ENCODE results near the gene ZMYND8. TPM values are rescaled to one million over a fixed set of nuclear protein-coding genes. Genes with fewer than 3 reads are reported as not detected.
A peak's percentile ranks its signal among the peaks of the same experiment; 100 is the strongest.
"Not testable (repeated sequence)": the region's sequence is repeated elsewhere in the genome, so short reads cannot be mapped to it uniquely, and the experiment has no call there.

Gene ZMYND8
- 18.6 TPM for polyA plus RNA-seq (ENCODE audit: insufficient read length)

DNA sequence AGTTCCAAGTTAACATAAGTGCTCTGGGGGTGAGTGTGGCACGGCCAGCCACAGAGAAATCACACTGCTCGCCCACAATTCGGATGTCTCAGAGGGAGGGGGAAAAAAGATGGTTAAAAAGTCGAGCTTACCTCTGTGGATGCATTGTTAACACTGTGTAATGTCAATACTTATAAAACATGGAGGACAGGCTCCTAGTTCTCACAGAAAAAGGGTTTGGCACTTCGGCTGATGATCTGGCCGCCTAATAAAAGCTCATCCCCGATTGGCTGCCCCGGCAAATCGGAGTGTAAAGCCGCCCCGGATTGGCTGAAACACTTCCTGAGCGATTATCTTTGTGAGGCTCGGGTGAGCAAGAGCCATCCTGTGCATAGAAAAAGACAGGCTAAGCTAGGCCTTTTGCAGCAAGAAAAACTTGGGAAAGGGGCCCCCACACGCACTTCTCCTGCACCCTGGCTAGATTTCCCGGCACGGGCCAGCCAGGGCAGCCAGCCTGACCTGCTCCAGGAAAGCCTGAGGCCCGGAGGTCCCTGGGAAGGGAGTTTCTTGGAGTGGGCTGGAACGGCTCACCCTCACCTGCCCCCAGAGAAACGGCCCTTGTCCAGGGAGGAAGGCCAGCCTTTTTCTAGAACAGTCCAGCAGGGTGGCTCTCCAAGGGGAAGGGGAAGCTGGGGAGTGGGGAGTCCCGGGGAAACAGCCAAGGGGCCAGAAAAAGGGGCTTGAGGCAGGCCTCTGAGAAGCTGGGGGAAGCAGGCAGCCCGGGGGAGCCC is at the start of gene ZMYND8:
Gene ZMYND8 (minus strand): TSS at position 174 of the 770 bp plus-strand sequence. CDS start 29 bp downstream, at position 145.
- DNase-seq, result peak; percentile 94

DNA sequence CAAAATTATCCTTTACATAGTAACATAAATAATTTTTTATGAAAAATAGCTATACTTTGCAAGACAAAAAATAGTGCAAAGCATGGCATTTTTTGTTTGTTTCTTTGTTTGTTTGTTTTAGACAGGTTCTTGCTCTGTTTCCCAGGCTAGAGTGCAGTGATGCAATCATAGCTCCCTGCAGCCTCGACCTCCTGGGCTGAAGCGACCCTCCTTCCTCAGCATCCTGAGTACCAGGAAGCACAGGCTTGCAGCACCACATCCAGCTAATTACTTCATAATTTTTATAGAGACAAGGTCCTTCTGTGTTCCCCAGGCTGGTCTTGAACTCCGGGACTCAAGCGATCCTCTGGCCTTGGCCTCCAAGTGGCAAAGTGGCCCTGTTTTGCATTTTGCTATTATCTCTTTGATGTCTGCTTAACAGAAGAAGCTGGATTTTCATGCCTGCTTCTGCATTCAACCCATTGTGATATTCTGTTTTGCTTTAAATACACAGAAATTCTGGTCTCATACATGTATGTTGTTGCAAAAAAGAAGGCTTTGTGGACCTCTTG is 49.4 kb upstream of the ZMYND8 start:
- no peak for DNase-seq

DNA sequence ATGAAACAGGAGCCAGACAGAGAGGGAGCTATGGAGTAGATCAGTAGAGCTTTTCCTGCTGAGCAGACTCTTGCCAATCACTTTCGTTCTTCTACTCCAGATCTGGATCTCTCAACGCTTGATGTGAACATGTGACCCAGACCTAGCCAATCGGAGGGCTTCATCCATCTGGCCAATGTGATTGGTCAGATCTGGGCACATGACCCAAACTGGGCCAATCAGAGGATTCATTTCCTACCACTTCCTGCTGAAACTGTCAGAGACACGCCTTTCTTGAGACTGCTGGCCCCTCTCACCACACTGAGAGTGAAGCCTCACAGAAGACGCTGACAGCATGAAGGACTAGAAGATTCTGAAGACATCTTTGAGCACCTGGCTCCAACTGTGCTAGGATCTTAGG is 44.2 kb upstream of the ZMYND8 start:
- no peak for DNase-seq

DNA sequence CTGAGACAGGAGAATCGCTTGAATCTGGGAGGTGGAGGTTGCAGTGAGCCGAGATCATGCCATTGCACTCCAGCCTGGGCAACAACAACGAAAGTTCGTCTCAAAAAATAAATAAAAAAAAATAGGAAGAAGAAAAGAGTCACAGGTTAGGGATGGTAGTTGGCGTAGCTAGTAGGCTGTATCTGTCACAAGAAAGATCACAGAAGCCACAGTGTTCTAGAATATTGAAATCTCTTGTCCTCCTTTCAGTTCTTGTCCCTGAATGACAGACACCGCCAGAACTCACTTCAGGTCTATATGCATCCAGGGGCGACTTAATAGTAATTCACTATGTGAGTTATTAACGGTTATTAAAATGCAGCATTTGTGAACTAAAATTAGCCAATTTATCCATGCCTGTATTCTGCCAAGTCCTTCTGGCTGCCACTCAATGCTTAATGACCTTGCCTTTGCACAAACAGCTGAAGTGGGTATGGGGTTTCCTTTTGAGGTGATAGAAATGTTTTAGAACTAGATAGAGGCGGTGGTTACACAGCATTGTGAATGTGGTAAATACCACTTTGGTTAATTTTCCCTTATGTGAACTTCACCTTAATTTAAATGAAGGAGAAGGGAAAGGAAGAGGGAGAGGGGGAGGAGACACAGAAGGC is 41.3 kb upstream of the ZMYND8 start:
- no peak for DNase-seq

DNA sequence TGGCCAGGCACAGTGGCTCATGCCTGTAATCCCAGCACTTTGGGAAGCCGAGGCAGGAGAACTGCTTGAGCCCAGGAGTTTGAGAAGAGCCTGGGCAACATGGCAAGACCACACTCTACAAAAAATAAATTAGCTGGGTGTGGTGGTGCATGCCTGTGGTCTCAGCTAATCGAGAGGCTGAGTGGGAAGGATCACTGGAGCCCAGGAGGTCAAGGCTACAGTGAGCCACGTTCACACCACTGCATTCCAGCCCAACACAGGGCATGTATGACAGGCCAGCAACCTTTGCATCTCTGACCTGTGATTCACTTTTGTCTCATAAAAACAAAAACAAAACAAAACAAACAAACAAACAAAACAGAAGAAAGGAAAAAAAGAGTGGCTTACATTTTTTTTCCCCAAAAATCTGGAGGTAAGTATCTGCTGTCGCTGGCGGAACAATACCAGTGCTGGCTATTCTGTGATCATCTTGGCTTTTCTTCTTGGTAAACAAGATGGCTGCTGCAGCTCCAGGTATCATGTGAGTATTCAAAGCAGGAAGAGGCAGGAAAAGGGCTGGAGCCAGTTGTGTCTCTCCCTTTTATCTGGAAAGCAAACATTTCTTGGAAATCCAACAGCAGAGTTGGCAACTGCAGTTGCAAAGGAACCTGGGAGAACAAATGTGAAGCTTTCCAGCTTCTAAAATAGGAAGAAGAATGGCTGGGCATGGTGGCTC is 40.4 kb upstream of the ZMYND8 start:
- no peak for DNase-seq

DNA sequence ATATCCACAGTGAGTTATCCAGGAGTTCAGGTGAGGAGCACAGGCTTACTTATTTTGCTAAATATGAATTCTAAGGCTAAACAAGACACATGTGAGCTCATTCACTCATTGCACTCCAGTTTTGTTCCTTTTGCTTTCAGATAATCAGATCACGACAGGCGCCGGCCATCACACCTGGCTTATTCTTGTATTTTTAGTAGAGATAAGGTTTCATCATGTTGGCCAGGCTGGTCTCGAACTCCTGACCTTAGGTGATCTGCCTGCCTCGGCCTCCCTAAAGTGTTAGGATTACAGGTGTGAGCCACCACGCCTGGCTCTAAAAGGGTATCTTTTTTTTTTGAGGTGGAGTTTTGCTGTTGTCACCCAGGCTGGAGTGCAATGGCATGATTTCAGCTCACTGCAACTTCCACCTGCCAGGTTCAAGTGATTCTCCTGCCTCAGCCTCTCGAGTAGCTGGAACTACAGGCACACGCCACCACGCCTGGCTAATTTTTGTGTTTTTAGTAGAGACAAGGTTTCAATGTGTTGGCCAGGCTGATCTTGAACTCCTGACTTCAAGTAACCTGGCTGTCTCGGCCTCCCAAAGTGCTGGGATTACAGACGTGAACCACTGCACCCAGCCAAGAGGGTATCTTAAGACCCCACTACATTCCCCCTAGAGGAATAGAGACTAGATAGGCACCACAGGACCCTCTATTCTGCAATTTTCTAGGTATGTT is 37.5 kb upstream of the ZMYND8 start:
- DNase-seq, result not testable (repeated sequence)

DNA sequence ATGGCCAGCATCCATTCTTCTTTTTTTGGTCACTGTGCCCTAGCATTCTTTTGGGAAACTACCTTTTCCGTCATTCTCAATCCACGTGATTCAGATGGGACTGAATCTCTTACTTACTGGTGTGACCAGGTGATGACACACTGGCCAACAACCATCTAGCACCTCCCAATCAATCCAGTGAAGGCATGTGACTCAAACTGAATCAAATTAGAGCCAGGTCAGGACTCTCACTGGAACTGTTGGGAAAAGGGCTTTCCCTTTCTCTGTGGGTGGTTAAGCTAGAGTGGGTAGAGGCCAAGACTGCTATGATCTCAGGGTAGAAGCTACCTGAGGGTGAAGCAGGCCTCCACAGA is 36.2 kb upstream of the ZMYND8 start:
- DNase-seq, result no peak

DNA sequence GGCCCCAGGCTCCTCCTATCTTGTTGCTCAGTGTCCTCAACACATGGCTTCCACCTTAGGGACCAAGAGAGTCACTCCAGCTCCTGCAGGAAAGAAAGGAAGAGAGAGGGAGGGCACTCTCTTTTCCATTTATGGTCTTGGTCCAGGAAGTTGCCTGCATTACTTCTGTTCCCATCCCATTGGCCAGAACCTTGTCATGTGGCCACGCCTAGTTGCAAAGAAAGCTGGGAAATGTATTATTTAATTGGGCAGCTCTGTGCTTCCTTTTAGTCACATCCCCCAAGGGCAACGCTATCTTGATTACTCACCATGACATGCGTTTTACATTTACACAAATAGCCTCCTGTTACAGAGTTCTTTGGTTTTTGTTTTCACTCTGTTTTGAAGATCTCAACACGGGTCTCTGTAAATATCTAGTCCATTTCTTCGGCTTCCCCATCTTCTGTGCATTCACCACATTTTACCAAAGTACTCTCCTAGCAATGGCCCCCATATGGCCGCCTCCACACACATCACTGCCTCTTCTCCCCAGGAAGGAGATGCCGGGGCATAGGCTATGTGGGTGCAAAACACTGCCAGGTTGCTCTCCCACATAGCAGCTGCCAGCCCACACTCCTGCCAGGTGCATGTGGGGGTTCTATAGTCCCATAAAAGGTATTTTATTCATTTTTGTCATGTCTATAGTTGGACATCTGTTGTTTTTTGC is 35.7 kb upstream of the ZMYND8 start:
- no peak for DNase-seq

DNA sequence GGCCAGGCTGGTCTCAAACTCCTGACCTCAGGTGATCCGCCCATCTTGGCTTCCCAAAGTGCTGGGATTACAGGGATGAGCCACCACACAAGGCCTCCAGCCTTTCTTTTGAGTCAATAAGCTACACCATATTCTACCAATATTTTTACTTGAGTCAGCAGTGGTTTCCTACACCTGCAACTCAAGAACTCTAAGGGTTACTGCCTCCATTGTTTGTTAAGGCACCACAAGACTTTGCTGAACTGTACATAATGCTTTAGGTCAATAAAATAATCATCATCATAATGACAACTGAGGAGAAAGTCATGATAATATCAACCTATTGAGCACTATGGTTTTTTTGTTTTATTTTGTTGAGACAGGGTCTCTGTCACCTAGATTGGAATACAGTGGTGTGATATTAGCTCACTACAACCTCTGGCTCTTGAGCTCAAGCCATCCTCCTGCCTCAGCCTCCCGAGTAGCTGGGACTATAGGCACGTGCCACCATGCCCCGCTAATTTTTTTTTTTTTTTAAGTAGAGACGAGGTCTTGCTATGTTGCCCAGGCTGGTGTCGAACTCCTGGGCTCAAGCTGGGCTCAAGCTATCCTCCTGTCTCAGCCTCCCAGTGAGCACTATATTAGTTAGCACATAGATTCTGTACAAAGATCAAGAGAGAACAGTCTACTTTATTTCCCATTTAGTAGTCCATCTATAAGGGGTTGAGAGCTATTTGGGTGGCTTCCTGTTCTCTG is 34.9 kb upstream of the ZMYND8 start:
- no peak for DNase-seq

DNA sequence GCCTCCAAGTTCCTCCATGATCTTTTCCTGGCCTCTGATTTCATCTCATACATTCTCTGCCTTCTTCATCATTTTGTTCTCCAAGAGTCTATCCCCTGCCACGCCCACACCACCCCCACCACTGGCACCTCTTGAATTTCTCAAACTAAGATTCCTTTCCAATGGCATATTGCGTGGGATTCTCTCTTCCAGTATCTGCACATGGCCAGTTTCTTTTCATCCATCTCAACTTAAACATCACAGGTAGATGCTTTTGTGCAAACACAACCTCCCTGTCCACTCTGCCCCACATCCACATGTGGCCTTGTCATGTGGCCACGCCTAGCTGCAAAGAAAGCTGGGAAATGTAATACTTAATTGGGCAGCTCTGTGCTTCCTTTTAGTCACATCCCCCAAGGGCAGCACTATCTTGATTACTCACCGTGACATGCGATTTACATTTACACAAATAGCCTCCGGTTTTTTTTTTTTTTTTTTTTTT is 33.4 kb upstream of the ZMYND8 start:
- no peak for DNase-seq

DNA sequence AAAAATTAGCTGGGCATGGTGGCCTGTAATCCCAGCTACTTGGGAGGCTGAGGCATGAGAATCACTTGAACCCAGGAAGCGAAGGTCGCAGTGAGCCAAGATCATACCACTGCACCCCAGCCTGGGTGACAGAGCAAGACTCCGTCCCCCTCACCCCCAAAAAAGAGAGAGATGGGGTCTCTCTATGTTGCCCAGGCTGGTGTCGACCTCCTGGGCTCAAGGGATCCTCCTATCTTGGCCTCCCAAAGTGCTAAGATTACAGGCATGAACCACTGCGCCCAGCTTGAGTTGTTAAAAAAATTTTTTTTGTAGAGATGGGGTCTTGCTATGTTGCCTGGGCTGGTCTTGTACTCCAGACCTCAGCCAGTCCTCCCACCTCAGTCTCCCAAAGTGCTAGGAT is 29.5 kb upstream of the ZMYND8 start:
- not testable (repeated sequence) for DNase-seq

DNA sequence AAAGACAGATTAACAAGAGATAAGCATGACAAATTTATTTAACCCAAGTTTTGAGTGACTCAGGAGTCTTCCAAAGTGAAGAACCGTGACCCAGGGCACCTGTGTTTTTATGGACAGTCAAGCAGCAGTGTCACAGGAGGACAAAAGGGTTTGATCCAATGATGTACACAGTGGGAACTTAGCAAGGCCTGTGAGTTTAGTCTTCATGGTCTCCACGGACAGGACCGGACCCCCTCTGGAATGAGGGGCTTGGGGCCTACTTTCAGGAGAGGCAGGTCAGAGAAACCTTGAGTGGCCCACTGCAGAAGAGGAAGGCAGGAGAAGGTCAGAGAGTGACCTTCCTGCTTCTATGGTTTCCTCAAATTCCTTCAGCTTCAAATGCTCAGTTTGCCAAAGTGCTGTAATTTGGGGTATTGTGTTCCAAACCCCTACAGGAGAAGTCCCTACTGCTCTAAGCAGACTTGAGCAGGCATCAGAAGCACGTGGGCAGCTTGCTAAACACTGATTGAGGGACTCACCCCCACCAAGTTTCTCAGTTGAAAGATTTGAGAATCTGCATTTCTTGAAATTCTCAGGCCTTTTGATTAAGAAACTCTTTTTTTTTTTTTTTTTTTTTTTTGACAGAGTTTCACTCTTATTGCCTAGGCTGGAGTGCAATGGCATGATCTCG is 26.4 kb upstream of the ZMYND8 start:
- DNase-seq, result no peak

DNA sequence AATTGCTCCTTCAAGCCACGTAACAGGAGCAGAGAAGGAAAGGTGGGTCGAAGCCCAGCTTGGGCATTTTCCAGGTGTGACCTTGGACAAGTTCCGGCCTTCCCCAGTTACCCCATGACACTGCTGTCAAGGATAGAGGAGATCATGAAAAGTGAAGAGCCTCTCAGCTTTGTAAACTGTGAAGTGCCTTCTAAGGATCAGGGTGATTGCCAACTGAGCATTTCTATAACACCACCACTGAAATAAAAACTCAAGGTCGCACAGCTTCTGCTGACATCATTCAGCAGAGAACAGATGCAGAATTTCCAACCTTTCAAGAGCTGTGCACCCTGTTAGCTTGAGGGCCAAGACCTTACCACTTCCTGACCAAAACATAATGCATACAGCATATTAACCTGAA is 24.0 kb upstream of the ZMYND8 start:
- DNase-seq, result no peak

DNA sequence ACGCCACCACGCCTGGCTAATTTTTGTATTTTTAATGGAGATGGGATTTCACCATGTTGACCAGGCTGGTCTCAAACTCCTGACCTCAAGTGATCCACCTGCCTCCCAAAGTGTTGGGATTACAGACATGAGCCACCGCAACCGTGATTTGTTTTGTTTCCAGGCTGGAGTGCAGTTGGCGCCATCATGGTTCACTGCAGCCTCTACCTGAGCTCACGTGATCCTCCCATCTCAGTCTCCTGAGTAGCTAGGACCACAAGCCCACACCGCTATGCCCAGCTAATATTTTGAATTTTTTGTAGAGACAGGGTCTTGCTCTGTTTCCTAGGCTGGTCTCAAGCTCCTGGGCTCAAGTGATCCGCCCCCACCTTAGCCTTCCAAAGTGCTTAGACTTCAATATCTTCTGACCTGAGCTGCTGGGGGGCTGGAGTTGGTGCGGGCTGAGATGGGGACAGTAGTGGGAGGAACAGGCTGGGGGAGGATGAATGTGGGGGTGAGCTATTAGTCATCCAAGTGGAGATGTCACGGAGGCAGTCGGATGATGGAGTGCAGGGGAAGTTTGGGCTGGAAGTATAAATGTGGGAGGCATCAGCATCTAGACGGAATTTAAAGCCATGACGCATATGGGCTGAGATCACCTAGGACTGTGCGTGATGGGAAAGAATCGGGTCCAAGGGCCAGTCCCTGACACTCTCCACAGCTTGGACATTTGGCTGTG is 23.1 kb upstream of the ZMYND8 start:
- DNase-seq, result no peak

DNA sequence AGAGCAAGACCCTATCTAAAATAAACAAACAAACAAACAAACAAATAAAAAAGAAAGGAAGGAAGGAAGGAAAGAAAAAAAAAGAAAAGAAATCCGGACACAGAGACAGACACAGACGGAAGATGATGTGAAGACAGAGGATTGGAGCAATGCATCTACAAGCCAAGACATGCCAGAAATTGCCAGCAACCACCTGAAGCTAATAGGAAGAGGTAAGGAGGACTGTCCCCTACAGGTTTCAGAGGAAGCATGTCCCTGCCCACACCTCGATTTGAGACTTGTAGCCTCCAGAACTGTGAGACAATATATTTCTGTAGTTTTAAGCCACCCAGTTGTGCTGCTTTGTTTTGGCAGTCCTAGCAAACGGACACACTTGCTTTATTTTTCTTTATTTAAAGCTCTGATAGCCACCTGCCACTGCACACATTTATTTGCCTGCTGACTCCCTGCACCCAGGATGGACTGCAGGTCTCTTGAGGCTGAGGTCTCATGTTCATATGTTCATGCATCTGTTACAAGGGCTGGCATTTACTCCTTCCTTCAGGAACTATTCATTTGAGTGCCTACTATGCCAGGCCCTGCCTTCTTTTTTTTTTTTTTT is 20.7 kb upstream of the ZMYND8 start:
- no peak for DNase-seq

DNA sequence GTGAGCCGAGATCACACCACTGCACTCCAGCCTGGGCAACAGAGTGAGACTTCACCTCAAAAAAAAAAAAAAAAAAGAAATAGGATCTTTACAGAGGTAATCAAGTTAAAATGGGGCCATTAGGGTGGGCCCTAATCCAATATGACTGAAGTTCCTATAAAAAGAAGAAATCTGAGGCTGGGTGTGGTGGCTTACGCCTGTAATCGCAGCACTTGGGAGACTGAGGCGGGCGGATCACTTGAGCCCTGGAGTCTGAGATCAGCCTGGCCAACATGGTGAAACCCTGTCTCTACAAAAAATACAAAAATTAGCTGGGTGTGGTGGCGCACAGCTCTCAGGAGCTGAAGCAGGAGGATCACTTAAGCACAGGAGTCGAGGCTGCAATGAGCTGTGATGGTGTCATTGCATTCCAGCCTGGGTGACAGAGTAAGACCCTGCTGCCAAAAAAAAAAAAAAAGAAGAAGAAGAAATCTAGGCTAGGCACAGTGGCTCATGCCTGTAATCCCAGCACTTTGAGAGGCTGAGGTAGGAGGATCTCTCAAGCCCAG is 19.7 kb upstream of the ZMYND8 start:
- DNase-seq, result not testable (repeated sequence)

DNA sequence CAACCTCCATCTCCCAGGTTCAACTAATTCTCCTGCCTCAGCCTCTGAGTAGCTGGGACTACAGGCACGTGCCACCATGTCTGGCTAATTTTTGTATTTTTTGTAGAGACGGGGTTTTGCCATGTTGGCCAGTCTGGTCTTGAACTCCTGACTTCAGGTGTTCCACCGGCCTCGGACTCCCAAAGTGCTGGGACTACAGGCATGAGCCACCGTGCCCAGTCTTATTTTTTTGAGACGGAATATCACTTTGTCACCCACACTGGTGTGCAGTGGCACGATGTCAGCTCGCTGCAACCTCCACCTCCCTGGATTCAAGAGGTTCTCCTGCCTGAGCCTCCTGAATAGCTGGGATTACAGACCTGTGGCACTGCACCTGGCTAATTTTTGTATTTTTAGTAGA is 17.6 kb upstream of the ZMYND8 start:
- DNase-seq, result not testable (repeated sequence)

DNA sequence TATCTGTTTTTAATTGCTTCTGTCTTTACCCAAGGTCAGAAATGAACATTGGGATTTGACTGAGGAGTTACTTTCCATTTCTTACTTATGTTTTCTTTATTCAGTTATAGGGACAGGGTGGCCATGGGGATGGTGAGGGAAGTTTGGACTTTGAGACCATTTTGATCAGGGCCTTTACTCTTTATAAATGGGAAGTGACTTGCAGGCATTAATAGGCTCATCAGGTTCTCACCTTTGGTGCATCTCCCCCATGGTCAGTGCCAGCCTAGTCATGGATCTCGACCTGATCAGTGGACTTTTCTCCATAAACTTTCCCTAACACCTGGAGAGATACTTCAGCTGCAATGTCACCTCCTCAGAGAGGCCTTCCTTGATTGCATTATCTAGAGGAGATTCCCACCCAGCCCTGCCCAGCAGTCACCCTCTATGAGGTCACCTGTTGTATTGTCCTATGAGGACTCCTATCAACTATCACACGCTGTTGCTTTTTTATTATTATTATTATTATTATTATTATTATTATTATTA is 16.8 kb upstream of the ZMYND8 start:
- DNase-seq, result no peak
